ENCODE measurements around the gene CD27. TPM values are rescaled to one million over a fixed set of nuclear protein-coding genes. Genes with fewer than 3 reads are reported as not detected.
"Not testable (repeated sequence)": the region's sequence is repeated elsewhere in the genome, so short reads cannot be mapped to it uniquely, and the experiment has no call there.

CD27 gene
- total RNA-seq, 1 donor from 2014 or later, result 1.2 TPM

- no peaks in the 10 kb centered on the region for H3K36me3 ChIP-seq
- H3K27me3 ChIP-seq, result no peaks in the 10 kb centered on the region
- no peak for DNase-seq (ENCODE audit: extremely low spot score in 2 of 2)
- TF ChIP-seq CTCF (IDR thresholded peaks at IDR 0.05) (no peak), POLR2AphosphoS5 (IDR thresholded peaks at IDR 0.05; ENCODE audit: insufficient read depth in 1 of 2, low read depth in 1 of 2) (no peak), POLR2A (IDR thresholded peaks at IDR 0.05) (no peak)
- peaks cover 20% of the 10 kb centered on the region for H3K4me1 ChIP-seq
- intact Hi-C loops (cut with DNase I), result loop anchor here (5.0 kb wide), 1 partner anchor 35 kb away; no protein-coding TSS in a partner anchor
- no peak overlapping the region for H3K4me3 ChIP-seq
- H3K9me3 ChIP-seq, result no peaks in the 10 kb centered on the region
- H3K27ac ChIP-seq, result no peak overlapping the region
These were observed 17.7 kb upstream of the CD27 start for GRCh38 chr12:6426882-6427671.

- peaks cover 20% of the 10 kb centered on the region for H3K4me1 ChIP-seq
- H3K27ac ChIP-seq; DNase-seq (ENCODE audit: extremely low spot score in 2 of 2); H3K36me3 ChIP-seq; H3K27me3 ChIP-seq; H3K4me3 ChIP-seq; H3K9me3 ChIP-seq: not testable (repeated sequence)
- intact Hi-C loops (cut with DNase I), result loop anchor here (5.0 kb wide), 1 partner anchor 35 kb away; no protein-coding TSS in a partner anchor
These were observed 17.0 kb upstream of the CD27 start for GRCh38 chr12:6427796-6428195.

- no peaks in the 10 kb centered on the region for H3K36me3 ChIP-seq
- intact Hi-C loops (cut with DNase I), result loop anchor here (5.0 kb wide), 1 partner anchor 34 kb away; no protein-coding TSS in a partner anchor
- H3K4me3 ChIP-seq, result no peak overlapping the region
- DNase-seq (ENCODE audit: extremely low spot score in 2 of 2), result no peak
- H3K9me3 ChIP-seq, result no peaks in the 10 kb centered on the region
- TF ChIP-seq CTCF (IDR thresholded peaks at IDR 0.05) (no peak), POLR2AphosphoS5 (IDR thresholded peaks at IDR 0.05; ENCODE audit: insufficient read depth in 1 of 2, low read depth in 1 of 2) (no peak), POLR2A (IDR thresholded peaks at IDR 0.05) (no peak)
- no peaks in the 10 kb centered on the region for H3K27me3 ChIP-seq
- H3K27ac ChIP-seq, result no peak overlapping the region
- peaks cover 20% of the 10 kb centered on the region for H3K4me1 ChIP-seq
These were observed 16.4 kb upstream of the CD27 start for GRCh38 chr12:6428326-6428725.

- Histone ChIP-seq H3K36me3 (no peaks in the 10 kb centered on the region), H3K4me3 (peak overlapping the region; percentile 34 to 37), H3K27ac (peak overlapping the region; percentile 89), H3K9me3 (no peaks in the 10 kb centered on the region), H3K27me3 (no peaks in the 10 kb centered on the region), H3K4me1 (peaks cover 16% of the 10 kb centered on the region)
- TF ChIP-seq CTCF (IDR thresholded peaks at IDR 0.05), result peak in 1 of 3 experiments; percentile 13
- TF ChIP-seq POLR2AphosphoS5 (IDR thresholded peaks at IDR 0.05; ENCODE audit: insufficient read depth in 1 of 2, low read depth in 1 of 2), result peak; percentile 48 to 88
- no peak for TF ChIP-seq POLR2A (IDR thresholded peaks at IDR 0.05)
- peak in 1 of 2 donors; percentile 98 for DNase-seq (ENCODE audit: extremely low spot score in 2 of 2)
- intact Hi-C loops (cut with DNase I), result loop anchor here (2.0 kb wide), 1 partner anchor 20 kb away; no protein-coding TSS in a partner anchor
These were observed 14.4 kb upstream of the CD27 start for GRCh38 chr12:6430124-6430989.

- intact Hi-C loops (cut with DNase I), result no loop called here
- TF ChIP-seq POLR2A (IDR thresholded peaks at IDR 0.05) (no peak), POLR2AphosphoS5 (IDR thresholded peaks at IDR 0.05; ENCODE audit: insufficient read depth in 1 of 2, low read depth in 1 of 2) (no peak), CTCF (IDR thresholded peaks at IDR 0.05) (no peak)
- no peaks in the 10 kb centered on the region for H3K36me3 ChIP-seq
These were observed 11.8 kb upstream of the CD27 start for GRCh38 chr12:6432991-6433390.

More at GRCh38 chr12:6432991-6433390, 11.8 kb upstream of the CD27 start:
- no peak overlapping the region for H3K4me3 ChIP-seq
- no peak for DNase-seq (ENCODE audit: extremely low spot score in 2 of 2)
- H3K9me3 ChIP-seq, result no peaks in the 10 kb centered on the region
- H3K27ac ChIP-seq, result no peak overlapping the region
- no peaks in the 10 kb centered on the region for H3K27me3 ChIP-seq
- H3K4me1 ChIP-seq, result peaks cover 16% of the 10 kb centered on the region
